K562 treated with DMSO at 1 percent for 12 hours (cell line): ENCODE results near the gene FAM241A. TPM values are rescaled to one million over a fixed set of nuclear protein-coding genes. Genes with fewer than 3 reads are reported as not detected.

Experiments
- total RNA-seq: library from RNA; unstranded; fragments of 300-600 nt; gene quantifications from 2 replicates; pipeline ENCODE4 v1.2.3, GENCODE V29; 2022; ENCODE audit not compliant: insufficient read depth

Gene FAM241A
- 2.6 and 5.6 TPM in 2 replicates for total RNA-seq

GRCh38 chr4:112145326-112145789 is at the start of gene FAM241A:
FAM241A (plus strand) TSS chr4:112145454; CDS start chr4:112145581, 127 bp downstream.

GRCh38 chr4:112231779-112232713 is 86.8 kb downstream of the FAM241A start, which contains the start of gene AP1AR:
AP1AR (plus strand) TSS chr4:112231787; CDS start chr4:112232092, 305 bp downstream.

Other genes with a start within 250 kb of the FAM241A start
- 5.4 and 15.1 TPM in 2 replicates for gene AP1AR, start 86.3 kb downstream of the FAM241A start, total RNA-seq
- gene TIFA, start 140.4 kb downstream of the FAM241A start, total RNA-seq, result 3.3 and 10.2 TPM in 2 replicates
- 3.6 and 12.8 TPM in 2 replicates for gene ALPK1, start 151.9 kb downstream of the FAM241A start, total RNA-seq